ENCODE data around the gene ANXA4.
"Not testable (repeated sequence)": the region's sequence is repeated elsewhere in the genome, so short reads cannot be mapped to it uniquely, and the experiment has no call there.

ANXA4 gene

GRCh38 chr2:69815717-69816116 is 73.8 kb downstream of the ANXA4 start:
- no peak for DNase-seq

- DNase-seq: peak; percentile 88
Observed at GRCh38 chr2:69816923-69817542, 75.1 kb downstream of the ANXA4 start.

- DNase-seq: peak; percentile 54
Observed at GRCh38 chr2:69817729-69818501, 76.0 kb downstream of the ANXA4 start.

GRCh38 chr2:69827796-69828540 is 86.0 kb downstream of the ANXA4 start:
- no peak for DNase-seq

- no peak for DNase-seq
Observed at GRCh38 chr2:69828938-69829255, 87.0 kb downstream of the ANXA4 start.

GRCh38 chr2:69829256-69830044 is 87.5 kb downstream of the ANXA4 start, which contains the start of gene GMCL1:
Gene GMCL1, plus strand, starts transcription at chr2:69829660. Its CDS starts 233 bp downstream, at chr2:69829893.
- DNase-seq: peak; percentile 95

- peak; percentile 32 for DNase-seq
Observed at GRCh38 chr2:69830045-69830905, 88.3 kb downstream of the ANXA4 start.

- not testable (repeated sequence) for DNase-seq
Observed at GRCh38 chr2:69830906-69831241, 88.9 kb downstream of the ANXA4 start.

GRCh38 chr2:69831354-69831905 is 89.5 kb downstream of the ANXA4 start:
- DNase-seq: no peak

- DNase-seq: no peak
Observed at GRCh38 chr2:69833752-69834151, 91.8 kb downstream of the ANXA4 start.

- no peak for DNase-seq
Observed at GRCh38 chr2:69835666-69836065, 93.7 kb downstream of the ANXA4 start.

- no peak for DNase-seq
Observed at GRCh38 chr2:69836316-69836715, 94.4 kb downstream of the ANXA4 start.

GRCh38 chr2:69837533-69837932 is 95.6 kb downstream of the ANXA4 start:
- DNase-seq: no peak

- DNase-seq: no peak
Observed at GRCh38 chr2:69843993-69844392, 102.1 kb downstream of the ANXA4 start.

- no peak for DNase-seq
Observed at GRCh38 chr2:69844560-69844959, 102.6 kb downstream of the ANXA4 start.

GRCh38 chr2:69846182-69847067 is 104.5 kb downstream of the ANXA4 start:
- peak; percentile 34 for DNase-seq

- peak; percentile 34 for DNase-seq
Observed at GRCh38 chr2:69847068-69847828, 105.3 kb downstream of the ANXA4 start.

- no peak for DNase-seq
Observed at GRCh38 chr2:69848186-69848790, 106.4 kb downstream of the ANXA4 start.

GRCh38 chr2:69858261-69858660 is 116.3 kb downstream of the ANXA4 start:
- no peak for DNase-seq

GRCh38 chr2:69863298-69863697 is 121.4 kb downstream of the ANXA4 start:
- DNase-seq: peak; percentile 4

All from OCI-M1 (cell line).